GM19023 (cell line): ENCODE results near the gene SLC44A2.

Source experiments
- ATAC-seq: cut with Tn5 transposase; IDR thresholded peaks from one replicate; pipeline ENCODE4 v1.9.1; 2021; ENCODE audit warnings: mild to moderate bottlenecking, moderate library complexity; ENCODE audit not compliant: unreplicated experiment

Gene SLC44A2

GRCh38 chr19:10625003-10625761 is at the start of gene SLC44A2:
TSS of gene SLC44A2 (plus strand) at chr19:10625553. CDS start at chr19:10625634, 81 bp downstream.
- ATAC-seq, result no peak

- no peak for ATAC-seq
Observed at GRCh38 chr19:10577951-10578350, 47.4 kb upstream of the SLC44A2 start.

GRCh38 chr19:10580979-10581631 is 44.2 kb upstream of the SLC44A2 start:
- no peak for ATAC-seq

- ATAC-seq, result no peak
Observed at GRCh38 chr19:10582091-10582490, 43.3 kb upstream of the SLC44A2 start.

GRCh38 chr19:10583036-10583776 is 42.1 kb upstream of the SLC44A2 start:
- no peak for ATAC-seq

GRCh38 chr19:10586396-10586795 is 39.0 kb upstream of the SLC44A2 start:
- ATAC-seq, result no peak

GRCh38 chr19:10587022-10587838 is 38.1 kb upstream of the SLC44A2 start, which contains the start of gene AP1M2:
TSS of gene AP1M2 (minus strand) at chr19:10587312. CDS start at chr19:10587231, 81 bp downstream.
- ATAC-seq, result no peak

- no peak for ATAC-seq
Observed at GRCh38 chr19:10587839-10588150, 37.6 kb upstream of the SLC44A2 start.

GRCh38 chr19:10593148-10593547 is 32.2 kb upstream of the SLC44A2 start:
- no peak for ATAC-seq

GRCh38 chr19:10593820-10594637 is 31.3 kb upstream of the SLC44A2 start:
- no peak for ATAC-seq

GRCh38 chr19:10600149-10600548 is 25.2 kb upstream of the SLC44A2 start:
- no peak for ATAC-seq

GRCh38 chr19:10601999-10602329 is 23.4 kb upstream of the SLC44A2 start:
- ATAC-seq, result no peak

GRCh38 chr19:10602330-10603083 is 22.8 kb upstream of the SLC44A2 start:
- ATAC-seq, result peak; percentile 64

GRCh38 chr19:10603084-10603872 is 22.1 kb upstream of the SLC44A2 start:
- ATAC-seq, result no peak

- ATAC-seq, result no peak
Observed at GRCh38 chr19:10603873-10604459, 21.4 kb upstream of the SLC44A2 start.

GRCh38 chr19:10604460-10604980 is 20.8 kb upstream of the SLC44A2 start:
- ATAC-seq, result no peak

GRCh38 chr19:10611907-10612306 is 13.4 kb upstream of the SLC44A2 start:
- no peak for ATAC-seq

GRCh38 chr19:10612499-10613119 is 12.7 kb upstream of the SLC44A2 start:
- ATAC-seq, result no peak
